GM21723 (cell line): Measurements from ENCODE around the gene SPAM1.
"Not testable (repeated sequence)": the region's sequence is repeated elsewhere in the genome, so short reads cannot be mapped to it uniquely, and the experiment has no call there.

Source experiments
- ATAC-seq: cut with Tn5 transposase; IDR thresholded peaks from one replicate; pipeline ENCODE4 v1.9.1; 2021; ENCODE audit warnings: mild to moderate bottlenecking, moderate library complexity; ENCODE audit not compliant: unreplicated experiment

Gene SPAM1, protein sequence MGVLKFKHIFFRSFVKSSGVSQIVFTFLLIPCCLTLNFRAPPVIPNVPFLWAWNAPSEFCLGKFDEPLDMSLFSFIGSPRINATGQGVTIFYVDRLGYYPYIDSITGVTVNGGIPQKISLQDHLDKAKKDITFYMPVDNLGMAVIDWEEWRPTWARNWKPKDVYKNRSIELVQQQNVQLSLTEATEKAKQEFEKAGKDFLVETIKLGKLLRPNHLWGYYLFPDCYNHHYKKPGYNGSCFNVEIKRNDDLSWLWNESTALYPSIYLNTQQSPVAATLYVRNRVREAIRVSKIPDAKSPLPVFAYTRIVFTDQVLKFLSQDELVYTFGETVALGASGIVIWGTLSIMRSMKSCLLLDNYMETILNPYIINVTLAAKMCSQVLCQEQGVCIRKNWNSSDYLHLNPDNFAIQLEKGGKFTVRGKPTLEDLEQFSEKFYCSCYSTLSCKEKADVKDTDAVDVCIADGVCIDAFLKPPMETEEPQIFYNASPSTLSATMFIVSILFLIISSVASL

DNA sequence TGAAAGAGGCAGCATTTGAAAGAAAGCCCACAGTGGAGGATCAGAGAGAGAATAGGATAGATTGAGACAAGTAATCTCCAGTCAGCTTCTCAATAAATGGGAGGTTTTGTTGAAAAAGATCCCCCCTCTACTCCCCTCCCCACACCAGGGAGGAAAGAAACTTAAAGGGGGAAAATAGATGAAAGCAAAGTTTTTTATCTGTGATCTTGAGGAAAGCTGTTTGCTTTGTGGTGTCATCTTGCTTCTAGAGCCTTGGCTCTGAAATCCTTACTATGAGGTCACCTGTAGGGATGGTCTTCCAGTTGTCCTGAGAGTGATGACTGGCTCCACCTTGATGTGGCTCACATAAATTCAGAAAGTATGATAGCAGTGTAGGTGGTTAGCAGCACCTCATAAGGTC lies at the start of gene SPAM1:
Gene SPAM1, plus strand, starts transcription at position 301 of the 400 bp plus-strand sequence. CDS start 28,330 bp downstream, outside the sequence.
- ATAC-seq = no peak

DNA sequence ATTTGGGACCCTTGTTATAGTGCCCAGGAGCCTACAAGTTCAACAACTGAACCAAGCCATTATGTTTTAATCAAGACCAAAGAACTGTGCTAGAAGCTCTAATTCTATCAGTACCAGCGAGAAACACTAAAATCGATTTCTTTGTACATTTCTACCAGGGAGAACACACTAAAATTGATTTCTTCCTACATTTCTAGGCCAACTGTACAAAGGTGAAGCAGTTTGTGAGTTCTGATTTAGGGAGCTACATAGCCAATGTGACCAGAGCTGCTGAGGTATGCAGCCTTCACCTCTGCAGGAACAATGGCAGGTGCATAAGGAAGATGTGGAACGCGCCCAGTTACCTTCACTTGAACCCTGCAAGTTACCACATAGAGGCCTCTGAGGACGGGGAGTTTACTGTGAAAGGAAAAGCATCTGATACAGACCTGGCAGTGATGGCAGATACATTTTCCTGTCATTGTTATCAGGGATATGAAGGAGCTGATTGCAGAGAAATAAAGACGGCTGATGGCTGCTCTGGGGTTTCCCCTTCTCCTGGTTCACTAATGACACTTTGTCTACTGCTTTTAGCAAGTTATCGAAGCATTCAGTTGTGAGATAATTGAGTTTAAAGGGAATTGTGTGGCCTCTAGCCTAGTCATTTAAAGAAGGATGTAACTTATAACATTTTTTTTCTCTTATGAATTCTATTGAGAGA lies 48.3 kb upstream of the SPAM1 start:
- ATAC-seq = no peak

DNA sequence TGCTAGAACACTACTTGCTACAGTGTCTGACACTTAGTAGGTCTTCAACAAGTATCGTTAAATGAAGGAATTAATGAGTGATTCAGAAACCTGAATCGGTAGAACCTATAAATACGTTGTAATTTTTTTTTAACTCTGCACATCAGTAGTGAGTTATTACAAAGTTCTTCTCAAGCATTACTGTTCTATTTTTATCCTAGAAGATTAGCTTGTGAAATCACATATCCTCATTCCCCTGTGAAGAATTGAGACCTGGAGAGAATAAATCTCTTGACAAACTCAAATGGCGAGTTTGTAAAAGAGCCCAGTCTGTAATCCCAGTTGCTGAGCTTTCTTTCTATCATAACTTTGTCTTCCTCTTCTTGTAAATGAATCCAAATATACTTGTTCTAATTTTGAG lies 45.4 kb upstream of the SPAM1 start:
- ATAC-seq = no peak

DNA sequence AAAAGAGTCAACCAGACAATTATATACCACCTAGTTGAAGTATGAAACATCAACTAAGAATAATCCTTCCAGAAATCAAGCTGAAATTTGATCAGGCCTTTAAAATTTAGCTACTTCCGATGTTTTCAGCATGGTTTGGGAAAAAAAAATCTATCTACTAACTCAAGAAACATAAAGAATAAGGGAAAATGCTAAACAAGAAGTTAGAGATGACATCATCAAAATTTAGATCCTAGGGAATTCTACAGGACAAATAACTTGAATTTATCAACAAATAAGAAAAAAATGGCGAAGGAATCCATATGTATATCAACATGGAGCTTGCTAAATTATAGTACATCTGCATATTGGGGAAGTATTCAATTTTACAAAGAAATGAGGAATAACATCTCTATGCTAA lies 43.7 kb upstream of the SPAM1 start:
- ATAC-seq = no peak

GRCh38 chr7:123883154-123883553 lies 41.9 kb upstream of the SPAM1 start:
- no peak for ATAC-seq

- ATAC-seq = no peak
Measured at GRCh38 chr7:123888192-123888591, 36.8 kb upstream of the SPAM1 start.

DNA sequence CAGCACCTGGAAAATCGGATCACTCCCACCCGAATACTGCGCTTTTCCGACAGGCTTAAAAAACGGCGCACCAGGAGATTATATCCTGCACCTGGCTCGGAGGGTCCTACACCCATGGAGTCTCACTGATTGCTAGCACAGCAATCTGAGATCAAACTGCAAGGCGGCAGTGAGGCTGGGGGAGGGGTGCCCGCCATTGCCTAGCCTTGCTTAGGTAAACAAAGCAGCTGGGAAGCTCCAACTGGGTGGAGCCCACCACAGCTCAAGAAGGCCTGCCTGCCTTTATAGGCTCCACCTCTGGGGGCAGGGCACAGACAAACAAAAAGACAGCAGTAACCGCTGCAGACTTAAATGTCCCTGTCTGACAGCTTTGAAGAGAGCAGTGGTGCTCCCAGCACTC lies 30.3 kb upstream of the SPAM1 start:
- ATAC-seq = not testable (repeated sequence)

DNA sequence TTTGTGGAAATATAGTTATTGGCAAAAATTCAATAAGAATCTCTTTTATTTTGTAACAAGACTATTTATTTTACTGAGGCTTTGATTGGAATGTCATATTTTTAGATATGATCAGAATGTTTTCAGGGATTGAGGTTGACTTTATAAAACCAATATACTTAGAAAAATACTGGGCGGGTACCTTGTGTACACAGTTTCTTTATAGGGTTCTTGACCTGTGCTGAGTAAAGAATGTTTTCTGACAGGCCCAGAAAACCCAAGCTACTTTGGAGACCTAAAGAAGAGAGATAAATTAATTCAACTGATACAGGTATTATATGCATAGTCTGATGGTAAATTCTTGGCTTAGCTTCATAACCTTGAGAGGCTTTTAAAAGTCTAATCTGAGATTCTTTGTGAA lies 23.9 kb upstream of the SPAM1 start:
- ATAC-seq = no peak

DNA sequence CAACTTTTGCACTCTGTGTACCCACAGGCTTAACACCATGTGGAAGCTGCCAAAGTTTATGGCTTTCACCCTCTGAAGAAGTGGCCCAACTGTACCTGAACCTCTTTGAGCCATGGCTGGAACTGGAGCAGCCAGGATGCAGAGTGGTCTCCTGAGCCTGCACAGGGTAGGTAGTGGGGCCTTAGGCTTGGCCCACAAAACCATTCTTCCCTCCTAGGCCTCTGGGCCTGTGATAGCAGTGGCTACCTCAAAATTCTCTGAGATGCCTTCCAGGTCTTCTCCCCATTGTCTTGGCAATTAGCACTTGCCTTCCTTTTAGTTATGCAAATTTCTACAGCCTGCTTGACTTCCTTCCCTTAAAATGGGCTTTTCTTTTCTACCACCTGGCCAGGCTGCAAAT lies 19.3 kb upstream of the SPAM1 start:
- no peak for ATAC-seq

DNA sequence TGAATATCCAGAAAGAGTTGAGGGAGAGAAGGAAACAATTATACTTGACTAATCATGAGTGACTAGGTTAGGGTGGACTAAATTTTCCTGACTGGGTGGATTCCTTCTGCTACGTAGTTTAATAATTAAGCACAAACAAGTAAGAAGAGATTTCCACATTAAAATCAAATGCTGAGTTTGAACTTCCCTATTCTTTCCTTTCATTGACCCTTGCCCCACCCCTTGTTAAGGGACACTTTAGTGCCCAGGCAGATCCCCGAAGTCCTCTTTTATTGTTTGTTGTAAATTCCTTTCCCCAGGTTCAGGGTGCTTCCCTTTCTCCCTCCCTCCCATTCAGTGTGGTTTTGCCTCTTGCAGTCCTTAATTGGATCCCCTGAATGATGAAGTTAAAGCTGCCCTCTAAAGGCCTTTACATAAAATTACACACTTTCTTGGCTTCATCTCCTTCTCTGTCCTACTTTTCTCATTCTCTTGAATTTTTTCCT lies 8.8 kb upstream of the SPAM1 start:
- ATAC-seq = no peak

GRCh38 chr7:123917878-123918277 lies 7.2 kb upstream of the SPAM1 start:
- no peak for ATAC-seq

DNA sequence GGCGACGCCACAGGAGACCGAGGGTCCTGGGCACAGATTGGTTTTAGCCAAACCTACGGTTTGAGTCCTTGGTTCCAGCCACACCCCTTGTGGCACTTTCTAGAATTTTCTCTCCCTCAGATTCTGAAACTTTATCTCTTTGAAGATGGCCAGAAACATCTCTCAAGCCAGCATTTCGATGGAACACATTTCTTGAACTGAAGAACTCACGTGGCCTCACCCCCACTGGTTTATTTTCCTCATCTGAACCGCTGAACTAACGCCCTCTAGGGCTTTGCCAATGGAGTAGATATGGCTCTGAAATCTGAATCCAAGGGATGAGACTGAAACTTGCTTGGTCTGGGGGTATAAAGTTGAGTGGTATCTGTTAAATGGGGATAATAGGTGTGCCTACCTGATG lies 6.7 kb upstream of the SPAM1 start:
- no peak for ATAC-seq

DNA sequence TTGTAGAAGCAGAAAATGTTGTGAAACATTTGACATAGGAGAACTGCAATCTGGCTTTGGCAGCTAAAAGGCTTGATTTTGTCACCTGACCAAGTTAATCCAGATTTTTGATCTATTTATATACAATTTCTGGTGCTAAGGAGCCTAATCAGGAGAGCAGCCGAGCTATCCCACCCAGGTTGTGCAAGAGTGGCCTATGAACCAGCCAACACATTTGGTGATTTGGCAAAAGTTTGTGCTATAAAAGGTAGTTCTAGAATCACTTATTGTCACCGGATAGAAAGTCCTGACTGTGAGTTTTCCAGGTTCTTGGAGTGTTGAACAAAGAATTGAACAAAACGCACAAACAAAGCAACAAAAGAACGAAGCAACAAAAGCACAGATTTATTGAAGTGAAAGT lies 1.4 kb upstream of the SPAM1 start:
- no peak for ATAC-seq

GRCh38 chr7:123929107-123929506 lies 4.1 kb downstream of the SPAM1 start:
- ATAC-seq = no peak

DNA sequence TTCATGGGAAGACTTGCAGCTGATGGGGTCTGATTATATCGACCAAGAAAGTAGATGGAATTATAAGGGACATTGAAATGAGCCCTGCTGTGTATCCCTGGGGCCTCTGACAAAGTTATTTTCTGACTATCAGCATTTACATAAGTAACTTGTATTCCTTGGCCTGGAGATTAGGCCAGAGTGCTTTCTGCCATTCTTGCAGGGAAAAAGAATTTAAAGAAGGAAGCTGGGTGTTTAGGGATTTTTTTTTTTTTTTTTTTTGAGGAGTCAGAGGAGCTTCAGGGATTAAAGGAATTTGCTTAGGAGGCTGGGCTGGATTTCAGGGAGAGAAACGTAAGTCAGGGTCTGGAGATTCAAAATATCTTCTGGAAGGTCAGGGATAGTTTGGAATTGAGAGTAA lies 4.6 kb downstream of the SPAM1 start:
- ATAC-seq = no peak

GRCh38 chr7:123935436-123936381 lies 10.7 kb downstream of the SPAM1 start:
- no peak for ATAC-seq

DNA sequence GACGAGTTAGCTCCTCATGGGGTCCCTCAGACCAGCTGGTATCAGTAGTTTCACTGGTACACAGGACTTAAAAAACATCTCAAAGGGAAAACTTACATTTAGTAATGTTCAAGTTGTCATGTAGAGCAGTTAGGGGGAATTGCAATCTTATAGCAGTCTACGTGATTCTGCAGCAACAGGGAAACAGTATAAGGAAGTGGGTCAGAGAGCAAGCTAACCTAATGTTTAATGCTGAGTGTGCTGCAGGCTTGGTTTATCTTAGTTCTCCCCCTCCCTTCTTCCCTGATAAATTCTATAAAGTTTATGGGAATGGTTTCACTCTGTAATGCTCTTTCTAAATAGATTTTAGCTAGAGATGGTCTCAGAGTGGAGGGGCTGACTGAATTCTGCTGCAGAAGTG lies 11.3 kb downstream of the SPAM1 start:
- no peak for ATAC-seq

GRCh38 chr7:123939784-123940183 lies 14.7 kb downstream of the SPAM1 start:
- no peak for ATAC-seq

DNA sequence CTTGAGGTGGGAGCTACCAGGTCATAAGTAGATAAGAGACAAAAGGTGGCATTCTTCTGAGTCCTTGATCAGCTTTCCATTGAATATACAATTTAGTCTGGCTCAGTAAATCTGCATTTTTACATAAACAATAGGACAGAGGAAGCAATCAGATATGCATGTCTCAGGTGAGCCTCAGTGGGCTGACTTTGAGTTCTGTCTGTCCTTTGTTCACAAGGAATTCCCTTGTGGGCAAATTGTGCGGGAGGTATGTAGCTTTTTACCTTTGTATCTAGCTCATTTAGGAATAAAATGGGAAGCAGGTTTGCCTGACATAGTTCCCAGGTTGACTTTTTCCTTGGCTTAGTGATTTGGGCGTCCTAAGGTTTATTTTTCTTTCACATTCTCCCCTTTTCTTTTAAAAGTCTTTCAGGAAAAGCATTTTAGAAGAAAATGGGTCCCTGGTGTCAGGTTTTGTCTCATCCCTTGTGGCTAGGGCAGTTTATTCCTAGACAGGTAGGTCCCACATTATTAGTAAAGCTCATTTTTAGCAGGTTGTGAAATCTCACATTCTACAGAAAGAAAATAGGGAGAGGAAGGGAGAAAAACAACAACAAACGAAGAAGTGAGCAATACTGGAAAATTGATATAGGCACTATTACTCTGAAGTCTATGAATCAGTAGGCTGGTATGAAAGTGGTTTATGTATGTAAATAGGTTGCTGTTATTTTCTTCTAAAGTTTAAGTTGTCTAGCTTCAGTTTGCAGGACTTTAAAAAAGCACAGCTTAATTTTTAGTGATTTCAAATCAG lies 16.5 kb downstream of the SPAM1 start:
- no peak for ATAC-seq

- ATAC-seq = no peak
Measured at GRCh38 chr7:123944395-123944794, 19.4 kb downstream of the SPAM1 start.
